ENCODE measurements around the gene C1orf56. TPM values are rescaled to one million over a fixed set of nuclear protein-coding genes. Genes with fewer than 3 reads are reported as not detected.

C1orf56 gene
- total and polyA plus RNA-seq, 2 of the 13 experiments (the other 11 are each of a cell fraction or from before 2014, with no cell fraction given), result 1.5 to 3.2 TPM

- TF ChIP-seq ZNF639 (CRISPR knock-in tag; conservative IDR thresholded peaks at IDR 0.05) (0 out of 2 replicates have a peak, but pooled peaks have one; percentile 34), ZNF747 (CRISPR knock-in tag; IDR thresholded peaks at IDR 0.05; ENCODE audit: borderline replicate concordance) (peak; percentile 85; the same call in 1 of the 2 replicates), YY1 (IDR thresholded peaks at IDR 0.05; ENCODE audit: insufficient read depth, insufficient replicate concordance, low read depth, low read length) (peak; percentile 40), ZFP82 (CRISPR knock-in tag; IDR thresholded peaks at IDR 0.05; ENCODE audit: borderline replicate concordance) (0 out of 2 replicates have a peak, but pooled peaks have one; percentile 43), TFDP1 (CRISPR knock-in tag; IDR thresholded peaks at IDR 0.05; ENCODE audit: borderline replicate concordance) (peak; percentile 29; the same call in 1 of the 2 replicates), HBP1 (CRISPR knock-in tag; IDR thresholded peaks at IDR 0.05; ENCODE audit: low read depth) (peak; percentile 30; the same call in 1 of the 2 replicates), GABPA (IDR thresholded peaks at IDR 0.05; ENCODE audit: low read depth, low read length) (peak; percentile 51), GABPA (CRISPR knock-in tag; IDR thresholded peaks at IDR 0.05; ENCODE audit: low read depth) (peak; percentile 73), ZNF136 (CRISPR knock-in tag; IDR thresholded peaks at IDR 0.05; ENCODE audit: low read depth) (peak; percentile 52; the same call in 1 of the 2 replicates), ZNF121 (CRISPR knock-in tag; IDR thresholded peaks at IDR 0.05) (0 out of 2 replicates have a peak, but pooled peaks have one; percentile 8), MTA1 (CRISPR knock-in tag; IDR thresholded peaks at IDR 0.05; ENCODE audit: borderline replicate concordance) (peak; percentile 75; the same call in 1 of the 2 replicates), ZSCAN21 (CRISPR knock-in tag; IDR thresholded peaks at IDR 0.05; ENCODE audit: borderline replicate concordance) (peak; percentile 72; the same call in 1 of the 2 replicates), ZNF687 (CRISPR knock-in tag; IDR thresholded peaks at IDR 0.05) (peak; percentile 85), CBFB (CRISPR knock-in tag; IDR thresholded peaks at IDR 0.05) (peak; percentile 66; the same call in 1 of the 2 replicates), BCLAF1 (IDR thresholded peaks at IDR 0.05) (no peak), ELF3 (CRISPR knock-in tag; IDR thresholded peaks at IDR 0.05) (peak; percentile 85)
These were observed 11.8 kb downstream of the C1orf56 start, which contains the start of gene CDC42SE1 (continued) for GRCh38 chr1:151059109-151060006.
